Loucy (cell line): ENCODE results near the gene VAV2.

Experiments used
- CTCF ChIP-seq: fragments of 200-600 bp; sonication (generic); conservative IDR thresholded peaks from 2 replicates; pipeline ENCODE4 v1.5.1; 2014; ENCODE audit warnings: mild to moderate bottlenecking, antibody characterized with exemption, low read length
- EZH2phosphoT487 ChIP-seq: fragments of 200-600 bp; IDR thresholded peaks from 2 replicates; pipeline ENCODE4 v1.6.1; 2018; ENCODE audit warnings: antibody characterized with exemption, mild to moderate bottlenecking, moderate library complexity, borderline replicate concordance

GRCh38 chr9:133855371-133855770 is 136.8 kb downstream of the VAV2 start:
- TF ChIP-seq CTCF (no peak), EZH2phosphoT487 (no peak)
